HS-5 (cell line): ENCODE results near the gene ZNF24.

Experiments
- DNase-seq: peaks from one replicate; pipeline ENCODE4 v3.0.0-alpha.2; 2012; ENCODE audit warnings: low read depth

Gene ZNF24

GRCh38 chr18:35343936-35344735, at the start of gene ZNF24:
TSS of gene ZNF24 (minus strand) at chr18:35344420. CDS start at chr18:35340650, 3,770 bp downstream.
- peak; percentile 49 for DNase-seq

DNA sequence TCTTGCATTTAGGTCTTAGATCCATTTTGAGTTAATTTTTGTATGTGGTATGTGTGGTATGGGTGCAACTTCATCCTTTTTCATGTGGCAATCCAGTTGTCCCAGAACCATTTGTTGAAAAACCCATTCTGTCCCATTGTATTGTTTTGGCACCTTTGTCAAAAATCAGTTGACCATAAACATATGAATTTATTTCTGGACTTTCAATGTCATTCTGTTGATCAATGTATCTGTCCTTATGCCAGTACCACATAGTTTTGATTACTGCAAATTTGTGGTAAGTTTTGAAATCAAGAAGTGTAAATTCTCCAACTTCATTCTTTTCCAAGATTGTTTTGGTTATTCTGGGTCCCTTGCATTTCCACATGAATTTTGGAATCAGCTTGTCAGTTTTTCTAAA, 49.5 kb upstream of the ZNF24 start:
- no peak for DNase-seq

GRCh38 chr18:35392375-35392774, 48.2 kb upstream of the ZNF24 start:
- DNase-seq = no peak

GRCh38 chr18:35390951-35391700, 46.9 kb upstream of the ZNF24 start:
- DNase-seq = no peak

DNA sequence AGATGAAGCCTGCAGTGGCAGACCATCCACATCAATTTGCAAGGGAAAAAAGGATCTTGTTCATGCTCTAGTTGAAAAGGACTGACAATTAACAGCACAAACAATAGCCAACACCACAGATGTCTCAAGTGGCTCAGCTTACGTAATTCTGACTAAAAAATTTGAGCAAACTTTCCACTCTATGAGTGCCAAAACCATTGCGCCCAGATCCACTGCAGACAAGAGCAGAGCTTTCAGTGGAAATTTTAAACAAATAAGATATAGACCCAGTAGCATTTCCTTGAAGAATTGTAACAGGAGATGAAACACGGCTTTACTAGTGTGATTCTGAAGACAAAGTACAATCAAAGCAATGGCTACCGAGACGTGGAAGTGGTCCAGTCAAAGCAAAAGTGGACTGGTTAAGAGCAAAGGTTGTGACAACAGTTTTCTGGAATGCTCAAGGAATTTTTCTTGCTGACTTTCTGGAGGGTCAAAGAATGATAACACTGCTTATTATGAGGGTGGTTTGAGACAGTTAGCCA, 44.9 kb upstream of the ZNF24 start:
- DNase-seq = no peak

DNA sequence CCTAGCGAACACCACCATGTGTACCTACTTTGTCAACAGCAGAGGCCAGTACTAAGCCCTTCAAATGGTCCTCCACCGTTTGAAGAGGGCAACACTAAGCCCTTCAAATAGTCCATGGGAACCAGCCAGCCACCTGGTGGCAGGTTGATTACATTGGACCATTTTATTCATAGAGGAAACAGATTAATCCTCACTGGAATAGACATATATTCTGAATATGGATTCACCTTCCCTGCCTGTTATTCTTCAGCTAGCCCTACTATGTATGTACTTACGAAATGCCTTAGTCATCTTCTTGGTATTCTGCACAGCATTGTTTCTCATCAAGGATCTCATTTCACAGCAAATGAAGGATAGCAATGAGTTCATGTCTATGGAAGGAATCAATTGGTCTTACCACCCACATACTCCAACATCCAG, 42.9 kb upstream of the ZNF24 start:
- no peak for DNase-seq

DNA sequence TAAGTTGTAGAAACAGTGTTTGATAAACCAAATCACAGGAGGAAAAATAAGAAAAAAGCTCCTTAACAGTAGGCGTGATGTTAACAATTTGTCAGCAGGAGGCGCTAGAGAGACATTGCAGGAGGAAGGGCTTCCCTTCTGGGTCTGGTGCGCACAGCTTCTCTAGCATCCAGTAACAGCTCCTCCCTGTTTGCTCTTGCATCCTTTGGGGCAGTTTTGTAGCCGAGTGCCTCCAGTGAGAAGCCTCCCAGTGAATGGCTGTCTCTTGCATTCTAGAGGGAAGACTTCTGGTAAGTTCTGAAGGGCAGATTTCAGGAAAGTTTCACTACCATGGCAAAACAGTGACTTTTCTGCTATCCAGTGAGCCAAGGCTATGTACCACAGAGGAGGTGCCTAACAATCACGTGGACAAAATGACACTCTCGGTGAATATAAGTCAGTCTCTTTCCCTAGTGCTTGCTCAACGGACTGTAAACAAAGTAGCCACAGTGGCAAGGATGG, 42.4 kb upstream of the ZNF24 start:
- no peak for DNase-seq

DNA sequence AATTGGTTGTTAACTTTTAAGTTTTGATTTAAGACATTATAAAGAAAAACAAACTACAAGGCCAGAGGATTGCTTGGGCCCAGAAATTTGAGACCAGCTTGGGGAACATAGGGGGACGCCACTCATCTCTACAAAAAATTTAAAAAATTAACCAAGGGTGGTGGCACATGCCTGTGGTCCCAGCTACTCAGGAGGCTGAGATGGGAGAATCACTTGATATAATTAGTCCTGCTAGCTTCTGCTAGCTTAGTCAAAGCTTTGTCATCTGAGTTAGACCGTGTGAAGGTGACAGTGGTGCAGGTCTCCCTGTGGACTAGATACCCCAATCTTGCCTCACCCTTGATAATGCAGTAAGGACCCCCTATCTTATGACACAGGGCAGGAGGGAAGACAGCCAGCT, 38.9 kb upstream of the ZNF24 start:
- DNase-seq = no peak

DNA sequence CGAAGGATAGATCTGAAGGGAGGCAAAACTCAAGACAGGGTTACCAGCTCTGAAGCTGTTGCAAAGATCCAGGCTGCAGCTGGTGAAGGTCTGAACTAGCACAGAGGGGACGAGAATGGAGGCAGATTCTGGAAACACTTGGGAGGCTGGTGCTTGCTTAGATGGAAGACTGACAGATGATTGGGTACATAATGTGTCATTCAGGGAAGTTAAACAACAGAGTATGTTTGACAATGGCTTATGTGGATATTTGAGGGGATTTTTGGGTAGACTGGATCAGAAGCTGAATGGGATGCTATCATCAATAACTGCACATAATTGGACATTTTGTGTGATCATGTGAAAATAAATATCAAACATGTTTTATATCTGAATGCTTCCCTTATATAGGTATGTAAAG, 35.2 kb upstream of the ZNF24 start:
- DNase-seq = no peak

DNA sequence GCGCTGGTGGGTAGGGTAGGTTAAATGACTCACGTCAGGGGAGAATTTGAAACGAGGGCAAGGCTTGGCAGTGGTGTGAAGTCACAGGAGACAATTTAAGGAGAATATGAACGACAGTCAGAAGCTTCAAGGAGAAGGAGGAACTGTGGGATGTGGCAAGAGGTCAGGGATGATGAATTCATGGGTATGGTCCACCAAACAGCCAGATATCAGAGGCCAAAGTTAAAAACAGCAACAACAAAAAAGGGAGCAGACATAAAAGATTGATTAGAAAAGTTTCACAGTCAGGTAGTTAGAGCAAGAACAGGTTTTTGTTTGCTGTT, 34.3 kb upstream of the ZNF24 start:
- DNase-seq = no peak

- DNase-seq = no peak
Measured at GRCh38 chr18:35377875-35378573, 33.8 kb upstream of the ZNF24 start.

DNA sequence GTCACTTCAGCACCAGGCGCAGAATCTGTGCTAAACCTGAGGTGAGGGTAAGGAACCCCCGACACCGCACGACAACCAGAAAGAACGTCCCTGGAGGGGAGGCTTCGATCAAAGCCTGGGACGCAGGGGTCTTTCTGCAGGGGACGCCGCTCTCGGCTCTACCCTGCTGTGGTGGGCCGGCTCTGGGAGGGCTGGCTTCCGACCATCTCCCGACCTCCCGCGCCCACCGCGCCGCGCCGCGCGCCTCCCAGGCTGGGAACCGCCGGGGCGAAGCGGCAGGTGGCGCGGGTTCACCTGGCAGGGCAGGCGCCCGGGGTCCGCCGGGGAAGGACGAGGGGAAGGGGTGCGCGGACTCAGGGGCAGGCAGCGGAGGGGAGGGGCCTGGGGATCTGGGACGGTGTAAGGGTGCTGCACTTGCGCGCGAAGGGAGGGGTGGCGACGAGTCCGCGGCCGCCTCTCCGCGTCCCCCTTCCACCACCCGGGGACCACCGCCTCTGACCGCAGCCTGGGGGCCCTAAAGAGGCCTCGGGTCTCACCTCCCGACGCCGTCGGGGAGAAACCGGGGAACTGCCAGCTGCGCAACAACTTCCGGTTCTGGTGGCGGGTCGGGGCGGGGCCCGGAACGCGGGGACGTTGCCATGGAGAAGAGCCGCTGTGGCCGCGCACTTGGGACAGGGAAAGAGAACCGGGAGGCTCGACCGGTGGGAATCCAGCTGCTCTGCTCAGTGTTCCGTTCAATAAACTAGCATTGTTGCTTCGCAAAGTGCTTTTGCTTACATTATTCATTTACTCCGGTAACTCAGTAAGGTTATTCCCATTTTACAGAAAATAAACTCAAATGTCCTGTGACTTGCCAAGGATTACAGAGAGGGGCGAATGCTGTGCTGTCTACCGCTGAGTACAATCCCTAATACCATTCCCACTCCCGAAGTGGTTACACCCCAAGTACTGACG, 32.8 kb upstream of the ZNF24 start, which contains the start of gene ZNF396:
Gene ZNF396, minus strand, starts transcription at position 596 of the 954 bp plus-strand sequence. CDS start 3,045 bp downstream, outside the sequence.
- no peak for DNase-seq

DNA sequence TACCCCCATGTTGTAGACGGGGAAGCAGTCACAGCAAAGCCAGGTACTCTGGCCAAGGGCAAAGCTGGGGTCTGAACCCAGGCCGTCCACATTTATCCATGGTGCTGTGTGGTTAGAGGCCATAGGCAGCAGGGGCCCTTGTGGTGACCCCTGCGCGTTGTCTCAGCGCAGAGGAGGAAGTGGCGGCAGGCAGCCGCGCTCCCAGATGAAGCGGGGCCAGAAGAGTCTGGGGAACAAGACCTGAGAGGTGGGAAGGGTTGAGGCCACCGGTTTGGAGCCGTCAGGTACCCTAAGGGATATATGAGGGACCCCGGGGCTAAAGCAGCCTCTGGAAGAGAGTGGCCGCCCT, 32.1 kb upstream of the ZNF24 start:
- no peak for DNase-seq

DNA sequence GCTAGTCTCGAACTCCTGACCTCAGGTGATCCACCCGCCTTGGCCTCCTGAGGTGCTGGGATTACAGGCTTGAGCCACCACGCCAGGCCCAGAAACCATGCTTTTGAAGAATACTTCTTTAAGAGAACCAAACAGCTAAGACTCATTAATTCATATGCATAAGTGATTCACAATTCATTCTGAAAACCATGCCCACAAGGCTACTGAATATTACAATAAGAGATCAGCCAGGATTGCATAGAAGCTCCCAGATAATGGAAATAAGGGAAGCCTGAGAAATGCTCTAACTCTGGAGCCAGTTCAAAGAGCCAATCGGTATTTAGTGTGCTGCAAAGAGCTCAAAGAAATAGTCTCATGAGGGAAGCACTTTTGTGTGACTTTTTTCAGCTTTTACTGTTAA, 30.5 kb upstream of the ZNF24 start:
- no peak for DNase-seq

DNA sequence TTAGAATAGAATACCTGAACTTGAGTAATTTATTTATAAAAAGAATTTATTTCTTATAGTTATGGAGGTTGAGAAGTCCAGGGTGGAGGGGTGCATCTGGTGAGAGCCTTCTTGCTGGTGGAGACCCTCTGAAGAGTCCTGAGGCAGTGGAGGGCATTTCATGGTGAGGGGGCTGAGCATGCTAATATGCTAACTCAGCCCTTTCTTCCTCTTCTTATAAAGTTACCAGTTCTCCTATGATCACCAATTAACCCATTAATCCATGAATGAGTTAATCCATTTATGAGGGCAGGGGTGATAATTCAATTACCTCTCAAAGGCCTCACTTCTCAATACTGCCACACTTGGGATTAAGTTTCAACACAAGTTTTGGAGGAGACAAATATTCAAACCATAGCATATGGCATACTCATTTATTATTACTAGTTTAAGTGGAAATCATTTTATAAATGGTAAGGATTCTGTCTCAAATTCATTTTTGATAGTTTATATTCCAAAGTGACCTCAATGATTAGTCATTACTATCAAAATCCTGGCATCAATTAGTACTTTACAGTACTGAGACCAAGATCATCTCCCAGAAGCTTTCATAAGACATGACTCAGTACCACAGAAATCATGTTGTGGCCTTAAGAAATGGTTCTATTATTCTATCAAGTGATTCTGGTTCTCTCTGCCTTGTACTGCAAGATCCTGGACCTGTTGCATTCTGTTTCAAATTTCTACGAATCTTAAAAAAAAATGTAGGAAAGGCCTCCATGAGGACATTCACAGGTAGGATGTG, 27.4 kb upstream of the ZNF24 start:
- DNase-seq = no peak

- DNase-seq = no peak
Measured at GRCh38 chr18:35369126-35369525, 24.9 kb upstream of the ZNF24 start.

GRCh38 chr18:35368595-35368994, 24.4 kb upstream of the ZNF24 start:
- no peak for DNase-seq

DNA sequence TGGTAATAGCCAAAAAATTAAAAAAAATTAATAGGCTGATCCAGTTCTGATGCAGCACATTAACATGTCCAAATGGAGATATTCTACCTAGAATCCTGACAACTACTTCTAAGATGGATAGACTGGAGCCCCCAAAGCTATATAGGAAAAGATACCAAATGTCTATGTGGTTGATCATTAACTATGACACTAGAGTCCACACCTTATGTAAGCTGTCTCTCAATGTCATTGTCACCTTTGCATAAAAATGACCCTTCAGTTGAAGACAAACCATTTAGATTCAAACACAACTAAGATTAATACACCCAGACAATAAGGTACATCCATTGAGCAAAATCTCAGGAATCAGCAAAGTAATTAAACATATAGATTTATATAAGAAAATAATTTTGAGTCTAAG, 18.3 kb upstream of the ZNF24 start:
- DNase-seq = no peak

DNA sequence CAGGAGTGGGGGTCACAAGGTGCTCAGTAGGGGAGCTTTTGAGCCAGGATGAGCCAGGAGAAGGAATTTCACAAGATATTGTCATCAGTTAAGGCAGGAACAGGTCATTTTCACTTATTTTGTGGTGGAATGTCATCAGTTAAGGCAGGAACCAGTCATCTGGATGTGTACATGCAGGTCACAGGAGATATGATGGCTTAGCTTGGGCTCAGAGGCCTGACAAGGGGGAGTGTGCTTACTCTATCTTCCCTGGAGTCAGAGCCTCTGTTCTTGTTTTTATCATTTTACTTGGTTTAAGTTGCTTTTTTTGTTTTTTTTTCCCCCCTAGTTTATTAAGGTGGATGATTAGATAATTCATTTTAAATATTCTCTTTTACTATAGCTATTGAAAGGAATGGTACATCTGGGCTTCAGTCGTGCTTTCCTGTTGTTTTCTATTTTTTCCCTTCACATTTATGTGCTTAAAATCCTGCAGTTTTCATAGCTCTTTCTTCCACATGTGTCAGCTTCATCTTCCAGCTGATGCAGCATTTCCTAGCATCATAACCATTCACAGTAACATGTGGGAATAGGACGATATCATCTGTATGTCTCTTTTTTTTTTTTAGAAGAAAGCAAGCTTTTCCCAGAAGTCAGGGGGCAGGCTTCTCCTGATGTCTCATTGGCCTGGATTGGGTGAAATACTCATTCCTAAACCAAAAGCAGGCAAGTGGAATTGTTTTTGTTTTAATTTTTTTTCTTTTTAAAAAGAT, 17.5 kb upstream of the ZNF24 start:
- no peak for DNase-seq

DNA sequence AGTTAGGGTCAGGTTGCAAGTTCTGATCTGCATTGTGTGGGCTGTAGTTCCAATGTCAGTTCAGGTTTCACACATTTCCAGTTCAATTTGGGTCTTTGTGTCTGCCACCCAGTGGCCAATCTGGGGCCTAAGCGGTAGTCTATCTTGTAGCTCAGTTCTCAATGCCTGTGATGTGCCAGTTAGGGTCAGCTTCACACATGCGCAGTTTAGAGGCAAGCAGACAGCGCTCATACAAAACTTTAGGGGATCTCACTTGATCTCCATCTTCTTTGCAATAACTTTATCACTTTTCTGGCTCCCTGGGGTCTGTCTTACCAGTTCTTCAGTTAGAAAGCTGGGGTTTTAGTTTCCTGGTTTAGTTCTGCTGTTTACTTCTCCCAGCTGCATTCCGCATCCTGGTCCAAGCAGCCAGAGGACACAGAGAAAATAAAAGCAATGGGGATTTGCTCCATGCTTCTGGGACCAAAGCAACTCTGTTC, 11.0 kb upstream of the ZNF24 start:
- no peak for DNase-seq
